NCI-H1105 (cell line): ENCODE measurements around the gene DENND4A.
"Not testable (repeated sequence)": the region's sequence is repeated elsewhere in the genome, so short reads cannot be mapped to it uniquely, and the experiment has no call there.

Experiments used
- DNase-seq: peaks from one replicate; lab custom pipeline; 2025; lab: John Stamatoyannopoulos, UW

DENND4A gene

GRCh38 chr15:65818927-65819562 lies 27.0 kb upstream of the DENND4A start:
- DNase-seq, result no peak

GRCh38 chr15:65816441-65816840 lies 24.3 kb upstream of the DENND4A start:
- no peak for DNase-seq

- DNase-seq, result not testable (repeated sequence)
These were observed 23.9 kb upstream of the DENND4A start for GRCh38 chr15:65816008-65816407.

GRCh38 chr15:65814271-65814670 lies 22.2 kb upstream of the DENND4A start:
- DNase-seq, result not testable (repeated sequence)

GRCh38 chr15:65812916-65813315 lies 20.8 kb upstream of the DENND4A start:
- DNase-seq, result no peak

GRCh38 chr15:65812467-65812866 lies 20.4 kb upstream of the DENND4A start:
- DNase-seq, result no peak

- no peak for DNase-seq
These were observed 19.7 kb upstream of the DENND4A start for GRCh38 chr15:65811835-65812234.

GRCh38 chr15:65811011-65811733 lies 19.1 kb upstream of the DENND4A start:
- DNase-seq, result not testable (repeated sequence)

- no peak for DNase-seq
These were observed 14.3 kb upstream of the DENND4A start for GRCh38 chr15:65806397-65806796.

- no peak for DNase-seq
These were observed 13.1 kb upstream of the DENND4A start for GRCh38 chr15:65805019-65805745.

- no peak for DNase-seq
These were observed 12.3 kb upstream of the DENND4A start for GRCh38 chr15:65804252-65804931.

- no peak for DNase-seq
These were observed 9.2 kb upstream of the DENND4A start for GRCh38 chr15:65801229-65801805.

- DNase-seq, result no peak
These were observed 4.6 kb upstream of the DENND4A start for GRCh38 chr15:65796610-65797078.

- no peak for DNase-seq
These were observed 3.6 kb upstream of the DENND4A start for GRCh38 chr15:65795663-65796216.

- DNase-seq, result no peak
These were observed 1.7 kb upstream of the DENND4A start for GRCh38 chr15:65793818-65794104.

- DNase-seq, result no peak
These were observed 1.1 kb upstream of the DENND4A start for GRCh38 chr15:65792988-65793817.

- peak; percentile 64 for DNase-seq
These were observed 557 bp downstream of the DENND4A start for GRCh38 chr15:65791335-65792137.

GRCh38 chr15:65790694-65791334 lies 1.3 kb downstream of the DENND4A start:
- peak; percentile 23 for DNase-seq

GRCh38 chr15:65789759-65790425 lies 2.2 kb downstream of the DENND4A start:
- DNase-seq, result no peak
